ENCODE results near the gene MAFG.

- TF ChIP-seq TAF1 (IDR thresholded peaks at IDR 0.05; ENCODE audit: low read depth) = no peak
- TF ChIP-seq EP300 (IDR thresholded peaks at IDR 0.05; ENCODE audit: borderline replicate concordance) = no peak
- TF ChIP-seq RAD21 (IDR thresholded peaks at IDR 0.05; ENCODE audit: low read depth) = no peak
- no peak for TF ChIP-seq REST (IDR thresholded peaks at IDR 0.05; ENCODE audit: low read depth)
- TF ChIP-seq USF1 (IDR thresholded peaks at IDR 0.05) = no peak
- TF ChIP-seq EGR1 (IDR thresholded peaks at IDR 0.05) = no peak
- TF ChIP-seq MAX (IDR thresholded peaks at IDR 0.05) = no peak
- TF ChIP-seq CREB1 (IDR thresholded peaks at IDR 0.05; ENCODE audit: low read depth) = no peak
- no peak for TF ChIP-seq TCF12 (IDR thresholded peaks at IDR 0.05; ENCODE audit: low read depth)
- no peak for TF ChIP-seq YY1 (IDR thresholded peaks at IDR 0.05; ENCODE audit: low read depth)
- no peak for TF ChIP-seq FOXM1 (IDR thresholded peaks at IDR 0.05; ENCODE audit: borderline replicate concordance, low read depth)
- no peak for TF ChIP-seq CEBPB (IDR thresholded peaks at IDR 0.05)
- TF ChIP-seq NFIC (IDR thresholded peaks at IDR 0.05) = no peak
These were observed 48.4 kb downstream of the MAFG start for GRCh38 chr17:81879121-81879520.

All from Ishikawa (cell line).